Osteoblast (primary cell): ENCODE results near the gene NPFFR1. TPM values are rescaled to one million over a fixed set of nuclear protein-coding genes. Genes with fewer than 3 reads are reported as not detected.
"Not testable (repeated sequence)": the region's sequence is repeated elsewhere in the genome, so short reads cannot be mapped to it uniquely, and the experiment has no call there.

ENCODE experiments used
- DNase-seq: peaks from one replicate; pipeline ENCODE4 v3.0.0; 2011; ENCODE audit warnings: low spot score, mixed read lengths; ENCODE audit not compliant: insufficient read length; ENCODE audit errors: missing footprints
- H2AFZ ChIP-seq: 2 replicates; pipeline ENCODE4 v1.6.0; 2011; ENCODE audit warnings: mild to moderate bottlenecking, low read length
- H3K27ac ChIP-seq: 2 replicates; pipeline ENCODE4 v1.5.1; 2011; ENCODE audit warnings: mild to moderate bottlenecking, low read depth, low read length, moderate library complexity
- H3K27me3 ChIP-seq: 2 replicates; pipeline ENCODE4 v1.6.0; 2012; ENCODE audit warnings: mild to moderate bottlenecking, control low read depth, inconsistent platforms, low read length, moderate library complexity; ENCODE audit not compliant: insufficient read depth
- H3K36me3 ChIP-seq: 2 replicates; pipeline ENCODE4 v1.5.1; 2011; ENCODE audit warnings: mild to moderate bottlenecking, low read length, control low read depth, moderate library complexity; ENCODE audit not compliant: insufficient read depth
- H3K4me1 ChIP-seq: 2 replicates; pipeline ENCODE4 v1.5.1; 2011; ENCODE audit warnings: mild to moderate bottlenecking, low read length, control low read depth, moderate library complexity; ENCODE audit not compliant: insufficient read depth
- H3K4me2 ChIP-seq: 2 replicates; pipeline ENCODE4 v1.6.0; 2011; ENCODE audit warnings: mild to moderate bottlenecking, low read length; ENCODE audit not compliant: insufficient read depth
- H3K4me3 ChIP-seq: fragments of 200-600 bp; sonication (generic); 3 replicates; pipeline ENCODE4 v1.5.1; 2012; ENCODE audit warnings: mild to moderate bottlenecking, low read length, inconsistent platforms; ENCODE audit not compliant: insufficient read depth
- H3K79me2 ChIP-seq: 2 replicates; pipeline ENCODE4 v1.6.0; 2012; ENCODE audit warnings: mild to moderate bottlenecking, low read length, control low read depth, inconsistent platforms; ENCODE audit not compliant: insufficient read depth
- H3K9me3 ChIP-seq: 2 replicates; pipeline ENCODE4 v1.5.1; 2011; ENCODE audit warnings: low read depth, low read length, control low read depth
- H4K20me1 ChIP-seq: 2 replicates; pipeline ENCODE4 v1.6.0; 2012; ENCODE audit warnings: mild to moderate bottlenecking, low read length, control low read depth; ENCODE audit not compliant: insufficient read depth
- CTCF ChIP-seq: IDR thresholded peaks from 2 replicates; pipeline ENCODE4 v1.5.1; 2011; ENCODE audit warnings: mild to moderate bottlenecking, low read depth, low read length, moderate library complexity; ENCODE audit errors: extremely low read depth
- total RNA-seq: library from RNA; depleted of rRNA; stranded (reverse); fragments of >200 nt; gene quantifications from 2 replicates; pipeline ENCODE4 v1.2.3, GENCODE V29; 2012

The NPFFR1 gene
- total RNA-seq, 1 donor: not detected

- TF ChIP-seq CTCF: no peak
- Histone ChIP-seq H3K4me3 (no peak overlapping the region), H3K79me2 (no peaks in the 10 kb centered on the region), H3K36me3 (no peaks in the 10 kb centered on the region), H3K4me2 (no peak overlapping the region), H3K9me3 (peaks cover 2% of the 10 kb centered on the region), H3K4me1 (no peaks in the 10 kb centered on the region), H4K20me1 (no peaks in the 10 kb centered on the region), H3K27me3 (peaks cover 71% of the 10 kb centered on the region), H3K27ac (no peak overlapping the region), H2AFZ (no peak overlapping the region)
- no peak for DNase-seq
These were observed 32.7 kb downstream of the NPFFR1 start for GRCh38 chr10:70250961-70251680.

GRCh38 chr10:70247360-70247759, 36.4 kb downstream of the NPFFR1 start:
- TF ChIP-seq CTCF: no peak
- Histone ChIP-seq H3K4me3 (no peak overlapping the region), H3K27me3 (peaks cover 62% of the 10 kb centered on the region), H3K27ac (no peak overlapping the region), H3K4me1 (no peaks in the 10 kb centered on the region), H3K4me2 (no peak overlapping the region), H4K20me1 (no peaks in the 10 kb centered on the region), H2AFZ (no peak overlapping the region), H3K79me2 (no peaks in the 10 kb centered on the region), H3K9me3 (peaks cover 2% of the 10 kb centered on the region), H3K36me3 (no peaks in the 10 kb centered on the region)
- DNase-seq: no peak

- no peak for TF ChIP-seq CTCF
- no peaks in the 10 kb centered on the region for H3K4me1 ChIP-seq
- DNase-seq: no peak
These were observed 42.7 kb downstream of the NPFFR1 start for GRCh38 chr10:70241081-70241480.

GRCh38 chr10:70239986-70240385, 43.8 kb downstream of the NPFFR1 start:
- H3K27me3 ChIP-seq: peaks cover 18% of the 10 kb centered on the region
- not testable (repeated sequence) for H3K36me3 ChIP-seq, H4K20me1 ChIP-seq, H3K79me2 ChIP-seq, H2AFZ ChIP-seq, H3K9me3 ChIP-seq, H3K27ac ChIP-seq, H3K4me2 ChIP-seq, H3K4me1 ChIP-seq, H3K4me3 ChIP-seq, DNase-seq

More at GRCh38 chr10:70241081-70241480, 42.7 kb downstream of the NPFFR1 start:
- H3K36me3 ChIP-seq: no peaks in the 10 kb centered on the region
- no peak overlapping the region for H2AFZ ChIP-seq
- H3K27me3 ChIP-seq: peaks cover 27% of the 10 kb centered on the region
- no peak overlapping the region for H3K27ac ChIP-seq
- H4K20me1 ChIP-seq: no peaks in the 10 kb centered on the region
- no peak overlapping the region for H3K4me2 ChIP-seq
- no peak overlapping the region for H3K4me3 ChIP-seq
- no peaks in the 10 kb centered on the region for H3K79me2 ChIP-seq
- H3K9me3 ChIP-seq: no peaks in the 10 kb centered on the region

- not testable (repeated sequence) for H3K27ac ChIP-seq, DNase-seq, H3K79me2 ChIP-seq, H3K36me3 ChIP-seq, H2AFZ ChIP-seq, H3K4me3 ChIP-seq, H3K9me3 ChIP-seq, H3K4me1 ChIP-seq, H3K4me2 ChIP-seq, H4K20me1 ChIP-seq
- peaks cover 12% of the 10 kb centered on the region for H3K27me3 ChIP-seq
These were observed 44.5 kb downstream of the NPFFR1 start for GRCh38 chr10:70239077-70239976.

- DNase-seq, H3K4me2 ChIP-seq, H3K4me1 ChIP-seq, H3K9me3 ChIP-seq, H3K4me3 ChIP-seq, H3K27me3 ChIP-seq, H2AFZ ChIP-seq, H4K20me1 ChIP-seq, H3K36me3 ChIP-seq, H3K79me2 ChIP-seq, H3K27ac ChIP-seq: not testable (repeated sequence)
These were observed 45.8 kb downstream of the NPFFR1 start for GRCh38 chr10:70237958-70238536.
